Suprapubic skin (tissue), 4 donors: Measurements from ENCODE around the gene ARFIP2. TPM values are rescaled to one million over a fixed set of nuclear protein-coding genes. Genes with fewer than 3 reads are reported as not detected.
"Not testable (repeated sequence)": the region's sequence is repeated elsewhere in the genome, so short reads cannot be mapped to it uniquely, and the experiment has no call there.

Experiments
- DNase-seq, 2 donors: peaks; one replicate each; pipeline ENCODE4 v3.0.0-alpha.2; 2019; ENCODE audit warnings: low spot score in 2 of 2
- H3K27ac ChIP-seq: fragments of 200-600 bp; sonication (generic); one replicate; pipeline ENCODE4 v1.5.1; 2019
- H3K27me3 ChIP-seq: fragments of 200-600 bp; sonication (generic); one replicate; pipeline ENCODE4 v1.5.1; 2019
- H3K36me3 ChIP-seq: fragments of 200-600 bp; sonication (generic); one replicate; pipeline ENCODE4 v1.5.1; 2019
- H3K4me1 ChIP-seq: fragments of 200-600 bp; sonication (generic); one replicate; pipeline ENCODE4 v1.5.1; 2019
- H3K4me3 ChIP-seq: fragments of 200-600 bp; sonication (generic); one replicate; pipeline ENCODE4 v1.5.1; 2019; ENCODE audit warnings: mild to moderate bottlenecking
- H3K9me3 ChIP-seq: fragments of 200-600 bp; sonication (generic); one replicate; pipeline ENCODE4 v1.5.1; 2019
- CTCF ChIP-seq, 2 donors: fragments of 200-600 bp in 1 of 2; fragments of 450-650 bp in 1 of 2; sonication (generic) in 1 of 2; IDR thresholded peaks; one replicate each; pipeline ENCODE4 v1.5.1; 2016 to 2019; ENCODE audit warnings: antibody characterized with exemption in 2 of 2, mild to moderate bottlenecking in 1 of 2, moderate library complexity in 1 of 2
- EP300 ChIP-seq: sonication (generic); formaldehyde crosslinking; IDR thresholded peaks from one replicate; pipeline ENCODE4 v1.6.1; 2017; ENCODE audit warnings: antibody characterized with exemption
- POLR2A ChIP-seq, 2 donors: fragments of 450-650 bp; IDR thresholded peaks; one replicate each; pipeline ENCODE4 v1.6.1; 2017; ENCODE audit warnings: antibody characterized with exemption in 2 of 2, mild to moderate bottlenecking in 2 of 2, moderate library complexity in 2 of 2
- POLR2AphosphoS5 ChIP-seq, 3 donors: sonication (generic); formaldehyde crosslinking; IDR thresholded peaks; one replicate each; pipeline ENCODE4 v1.6.1; 2017; ENCODE audit warnings: antibody characterized with exemption in 3 of 3
- WGBS: methylation state at CpG from one replicate; pipeline ENCODE4 v1.1.5; 2018; 5-methylcytosine and 5-hydroxymethylcytosine counted together
- total RNA-seq, 4 donors: library from RNA; depleted of rRNA; stranded (reverse); fragments of >200 nt; gene quantifications; one replicate each; pipeline ENCODE4 v1.1.0, GENCODE V29; 2016

Gene ARFIP2
- total RNA-seq, 4 donors from 2014 or later = 66.3 to 87.5 (median 83.4) TPM

GRCh38 chr11:6523253-6523652 is 42.1 kb upstream of the ARFIP2 start:
- Histone ChIP-seq H3K4me3 (no peak overlapping the region), H3K36me3 (peaks cover 14% of the 10 kb centered on the region), H3K4me1 (no peaks in the 10 kb centered on the region), H3K9me3 (no peaks in the 10 kb centered on the region), H3K27ac (no peak overlapping the region), H3K27me3 (no peaks in the 10 kb centered on the region)
- TF ChIP-seq POLR2AphosphoS5 (IDR thresholded peaks at IDR 0.05) (no peak), EP300 (no peak), CTCF (IDR thresholded peaks at IDR 0.05) (no peak), POLR2A (IDR thresholded peaks at IDR 0.05) (no peak)
- DNase-seq = no peak
- WGBS = 84% methylated on average over 1 of the region's 1 CpG

GRCh38 chr11:6521946-6522345 is 40.8 kb upstream of the ARFIP2 start:
- H3K4me3 ChIP-seq, H3K27ac ChIP-seq, H3K9me3 ChIP-seq, H3K27me3 ChIP-seq, DNase-seq, H3K4me1 ChIP-seq: not testable (repeated sequence)
- peaks cover 13% of the 10 kb centered on the region for H3K36me3 ChIP-seq
- WGBS = 98% methylated on average over 3 of the region's 3 CpGs

- no peak overlapping the region for H3K4me3 ChIP-seq
- H3K27me3 ChIP-seq = no peaks in the 10 kb centered on the region
- DNase-seq = no peak
- H3K27ac ChIP-seq = no peak overlapping the region
- no peaks in the 10 kb centered on the region for H3K9me3 ChIP-seq
- TF ChIP-seq EP300 = no peak
- TF ChIP-seq POLR2AphosphoS5 (IDR thresholded peaks at IDR 0.05) = no peak
- TF ChIP-seq POLR2A (IDR thresholded peaks at IDR 0.05) = no peak
- no peak for TF ChIP-seq CTCF (IDR thresholded peaks at IDR 0.05)
- 83% methylated on average over 3 of the region's 3 CpGs for WGBS
- H3K4me1 ChIP-seq = no peaks in the 10 kb centered on the region
- peaks cover 13% of the 10 kb centered on the region for H3K36me3 ChIP-seq
Measured at GRCh38 chr11:6520265-6520664, 39.1 kb upstream of the ARFIP2 start.

GRCh38 chr11:6516865-6517264 is 35.7 kb upstream of the ARFIP2 start:
- TF ChIP-seq POLR2AphosphoS5 (IDR thresholded peaks at IDR 0.05) (no peak), POLR2A (IDR thresholded peaks at IDR 0.05) (no peak), CTCF (IDR thresholded peaks at IDR 0.05) (no peak), EP300 (no peak)
- Histone ChIP-seq H3K36me3 (peaks cover 20% of the 10 kb centered on the region), H3K9me3 (no peaks in the 10 kb centered on the region), H3K27ac (no peak overlapping the region), H3K27me3 (no peaks in the 10 kb centered on the region), H3K4me3 (no peak overlapping the region), H3K4me1 (no peaks in the 10 kb centered on the region)
- no peak for DNase-seq

- no peaks in the 10 kb centered on the region for H3K9me3 ChIP-seq
- no peak for DNase-seq
- H3K27me3 ChIP-seq = no peaks in the 10 kb centered on the region
- no peak for TF ChIP-seq POLR2AphosphoS5 (IDR thresholded peaks at IDR 0.05)
- peak; percentile 24 to 68 for TF ChIP-seq CTCF (IDR thresholded peaks at IDR 0.05)
- TF ChIP-seq EP300 = no peak
- no peak for TF ChIP-seq POLR2A (IDR thresholded peaks at IDR 0.05)
- H3K4me3 ChIP-seq = no peak overlapping the region
- no peaks in the 10 kb centered on the region for H3K4me1 ChIP-seq
- H3K36me3 ChIP-seq = peaks cover 18% of the 10 kb centered on the region
- no peak overlapping the region for H3K27ac ChIP-seq
- WGBS = 62% methylated on average over 2 of the region's 2 CpGs
Measured at GRCh38 chr11:6505577-6506240, 24.6 kb upstream of the ARFIP2 start.

- no peak overlapping the region for H3K27ac ChIP-seq
- H3K9me3 ChIP-seq = no peaks in the 10 kb centered on the region
- H3K36me3 ChIP-seq = peaks cover 18% of the 10 kb centered on the region
- H3K4me1 ChIP-seq = no peaks in the 10 kb centered on the region
- DNase-seq = no peak
- no peak overlapping the region for H3K4me3 ChIP-seq
- WGBS = 89% methylated on average over 3 of the region's 3 CpGs
- no peaks in the 10 kb centered on the region for H3K27me3 ChIP-seq
- TF ChIP-seq EP300 (no peak), POLR2A (IDR thresholded peaks at IDR 0.05) (no peak), CTCF (IDR thresholded peaks at IDR 0.05) (no peak), POLR2AphosphoS5 (IDR thresholded peaks at IDR 0.05) (no peak)
Measured at GRCh38 chr11:6504166-6504565, 23.0 kb upstream of the ARFIP2 start.
